Measurements from ENCODE around the gene DLK1.

Gene DLK1

DNA sequence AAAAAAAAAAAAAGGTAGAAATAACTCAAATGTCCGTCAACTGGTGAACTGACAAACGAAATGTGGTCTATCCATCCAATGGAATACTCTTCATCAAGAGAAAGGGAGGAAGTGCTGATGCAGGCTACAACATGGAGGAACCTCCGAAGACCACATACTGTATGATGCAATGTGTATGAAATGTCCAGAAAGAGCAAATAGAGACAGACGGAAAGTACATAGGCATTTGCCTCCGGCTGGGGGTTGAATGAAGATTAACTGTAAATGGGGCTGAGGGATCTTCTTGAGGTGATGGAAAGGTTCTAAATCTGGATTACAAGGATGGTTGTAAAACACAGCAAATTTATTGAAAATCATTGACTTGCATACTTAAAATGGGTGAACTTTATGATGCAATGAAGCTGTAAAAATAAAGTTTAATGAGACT lies 35.4 kb downstream of the DLK1 start:
- H3K36me3 ChIP-seq (ENCODE audit: insufficient read depth, low read length): no peaks in the 10 kb centered on the region
- no peak for DNase-seq (ENCODE audit: low read depth, low spot score)
- no peaks in the 10 kb centered on the region for H3K9me3 ChIP-seq (ENCODE audit: low read depth, low read length)
- H3K27ac ChIP-seq: peak overlapping the region; percentile 74
- no peak overlapping the region for H3K9ac ChIP-seq (ENCODE audit: insufficient read length)
- no peak overlapping the region for H3K4me3 ChIP-seq
- TF ChIP-seq FOXP2 (optimal IDR thresholded peaks at IDR 0.05; ENCODE audit: control extremely low read depth, extremely low read length, insufficient read depth): no peak
- no peak for TF ChIP-seq POLR2AphosphoS5 (IDR thresholded peaks at IDR 0.05; ENCODE audit: borderline replicate concordance, low read depth, low read length)
- no peak for TF ChIP-seq EZH2 (IDR thresholded peaks at IDR 0.05)

DNA sequence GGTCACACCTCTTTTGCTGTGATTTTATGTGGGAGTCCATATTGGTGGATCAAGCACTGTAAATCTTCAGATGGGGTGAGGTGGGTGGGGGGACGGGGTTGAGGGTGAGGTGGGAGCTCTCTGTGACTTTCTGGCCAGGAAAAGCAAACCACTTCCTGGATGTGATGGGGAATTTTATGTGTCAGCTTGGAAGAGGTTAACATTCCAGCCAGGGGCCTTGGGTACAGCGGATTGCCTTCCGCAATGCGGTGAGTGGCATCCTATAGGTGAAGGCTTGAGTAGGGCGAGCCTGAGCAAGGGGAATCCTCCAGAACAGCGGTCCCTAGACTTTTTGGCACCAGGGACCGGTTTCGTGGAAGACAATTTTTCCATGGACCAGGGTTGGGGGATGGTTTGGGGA lies 36.2 kb downstream of the DLK1 start:
- Histone ChIP-seq H3K36me3 (ENCODE audit: insufficient read depth, low read length) (no peaks in the 10 kb centered on the region), H3K27ac (peak overlapping the region; percentile 74; the same call in 1 of the 2 replicates), H3K9ac (ENCODE audit: insufficient read length) (no peak overlapping the region), H3K9me3 (ENCODE audit: low read depth, low read length) (no peaks in the 10 kb centered on the region), H3K4me3 (no peak overlapping the region)
- TF ChIP-seq POLR2AphosphoS5 (IDR thresholded peaks at IDR 0.05; ENCODE audit: borderline replicate concordance, low read depth, low read length) (no peak), EZH2 (IDR thresholded peaks at IDR 0.05) (no peak), FOXP2 (optimal IDR thresholded peaks at IDR 0.05; ENCODE audit: control extremely low read depth, extremely low read length, insufficient read depth) (no peak)
- DNase-seq (ENCODE audit: low read depth, low spot score): no peak

DNA sequence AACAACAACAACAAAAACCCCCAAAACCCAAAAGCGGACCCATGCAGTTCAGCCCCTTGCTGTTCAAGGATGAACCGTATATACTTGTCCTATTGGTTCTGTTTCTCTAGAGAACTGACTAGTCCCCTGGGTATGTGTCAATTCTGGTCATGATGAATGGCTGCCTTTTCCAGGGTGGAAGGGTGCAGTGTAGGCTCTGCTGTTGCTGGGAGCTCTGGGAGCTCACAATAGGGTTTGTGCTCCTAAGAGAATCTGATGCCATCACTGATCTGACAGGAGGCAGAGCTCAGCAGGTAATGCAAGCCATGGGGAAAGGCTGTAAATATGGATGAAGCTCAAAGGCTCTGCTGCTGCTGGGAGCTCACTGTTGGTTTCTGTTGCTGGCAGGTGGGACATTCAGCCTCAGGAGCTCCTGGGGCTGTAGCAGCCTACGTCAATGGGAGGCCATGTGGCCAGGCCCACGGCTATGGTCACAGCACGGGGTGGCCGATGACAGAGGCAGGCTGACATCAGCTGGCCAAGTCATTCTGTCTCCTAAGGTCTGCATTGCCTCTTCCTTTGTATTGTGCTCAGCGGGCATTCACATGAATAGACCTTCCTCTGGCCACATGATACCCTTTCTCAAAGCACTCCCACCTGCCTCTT lies 37.9 kb downstream of the DLK1 start:
- H3K4me3 ChIP-seq: no peak overlapping the region
- TF ChIP-seq FOXP2 (optimal IDR thresholded peaks at IDR 0.05; ENCODE audit: control extremely low read depth, extremely low read length, insufficient read depth) (no peak), POLR2AphosphoS5 (IDR thresholded peaks at IDR 0.05; ENCODE audit: borderline replicate concordance, low read depth, low read length) (no peak), EZH2 (IDR thresholded peaks at IDR 0.05) (no peak)
- no peak for DNase-seq (ENCODE audit: low read depth, low spot score)
- H3K36me3 ChIP-seq (ENCODE audit: insufficient read depth, low read length): no peaks in the 10 kb centered on the region
- H3K9ac ChIP-seq (ENCODE audit: insufficient read length): no peak overlapping the region
- no peaks in the 10 kb centered on the region for H3K9me3 ChIP-seq (ENCODE audit: low read depth, low read length)
- H3K27ac ChIP-seq: no peak overlapping the region

DNA sequence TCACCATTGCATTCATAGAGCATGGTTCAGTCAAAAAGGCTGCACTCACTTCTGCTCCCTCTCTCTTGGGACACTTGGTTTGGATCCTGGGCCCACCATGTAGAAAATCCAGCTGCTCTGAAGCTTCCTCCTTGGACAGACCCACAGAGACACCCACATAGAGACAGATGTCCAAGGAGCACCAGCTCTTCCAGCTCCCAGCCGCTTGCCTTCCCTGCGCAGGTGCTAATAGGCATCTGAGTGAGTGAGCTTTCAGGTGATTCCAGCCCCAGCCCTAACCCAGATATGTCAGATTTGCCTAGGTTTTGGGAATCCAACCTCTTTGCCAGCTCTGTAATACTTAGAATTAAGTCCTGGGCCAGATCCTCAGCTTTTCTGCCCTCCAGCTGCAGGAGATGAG lies 38.6 kb downstream of the DLK1 start:
- no peak overlapping the region for H3K27ac ChIP-seq
- H3K9me3 ChIP-seq (ENCODE audit: low read depth, low read length): no peaks in the 10 kb centered on the region
- no peaks in the 10 kb centered on the region for H3K36me3 ChIP-seq (ENCODE audit: insufficient read depth, low read length)
- DNase-seq (ENCODE audit: low read depth, low spot score): no peak
- TF ChIP-seq EZH2 (IDR thresholded peaks at IDR 0.05) (no peak), POLR2AphosphoS5 (IDR thresholded peaks at IDR 0.05; ENCODE audit: borderline replicate concordance, low read depth, low read length) (no peak)
- no peak overlapping the region for H3K4me3 ChIP-seq
- H3K9ac ChIP-seq (ENCODE audit: insufficient read length): no peak overlapping the region

DNA sequence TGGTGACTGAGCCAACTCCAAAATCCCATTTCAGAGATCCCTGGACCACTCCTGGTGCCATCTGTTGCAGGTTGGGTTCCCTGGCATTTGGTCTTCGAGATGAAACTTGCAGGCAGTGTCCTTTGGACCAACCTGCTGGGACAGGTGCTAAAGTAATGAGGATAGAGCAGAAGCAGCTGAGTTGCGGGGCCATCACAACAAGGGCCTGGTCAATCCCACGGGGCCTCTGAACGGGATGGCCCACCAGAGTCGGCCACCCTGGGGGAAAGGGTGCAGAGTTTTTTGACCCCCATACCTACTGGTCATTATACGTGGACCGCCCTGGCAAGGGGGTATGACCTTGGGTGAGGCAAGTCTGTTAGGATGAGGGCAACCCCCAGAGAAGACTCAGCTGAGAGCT lies 39.3 kb downstream of the DLK1 start:
- no peak overlapping the region for H3K9ac ChIP-seq (ENCODE audit: insufficient read length)
- H3K36me3 ChIP-seq (ENCODE audit: insufficient read depth, low read length): no peaks in the 10 kb centered on the region
- TF ChIP-seq EZH2 (IDR thresholded peaks at IDR 0.05) (no peak), FOXP2 (optimal IDR thresholded peaks at IDR 0.05; ENCODE audit: control extremely low read depth, extremely low read length, insufficient read depth) (no peak), POLR2AphosphoS5 (IDR thresholded peaks at IDR 0.05; ENCODE audit: borderline replicate concordance, low read depth, low read length) (no peak)
- H3K9me3 ChIP-seq (ENCODE audit: low read depth, low read length): no peaks in the 10 kb centered on the region
- DNase-seq (ENCODE audit: low read depth, low spot score): no peak
- H3K4me3 ChIP-seq: no peak overlapping the region
- H3K27ac ChIP-seq: no peak overlapping the region

DNA sequence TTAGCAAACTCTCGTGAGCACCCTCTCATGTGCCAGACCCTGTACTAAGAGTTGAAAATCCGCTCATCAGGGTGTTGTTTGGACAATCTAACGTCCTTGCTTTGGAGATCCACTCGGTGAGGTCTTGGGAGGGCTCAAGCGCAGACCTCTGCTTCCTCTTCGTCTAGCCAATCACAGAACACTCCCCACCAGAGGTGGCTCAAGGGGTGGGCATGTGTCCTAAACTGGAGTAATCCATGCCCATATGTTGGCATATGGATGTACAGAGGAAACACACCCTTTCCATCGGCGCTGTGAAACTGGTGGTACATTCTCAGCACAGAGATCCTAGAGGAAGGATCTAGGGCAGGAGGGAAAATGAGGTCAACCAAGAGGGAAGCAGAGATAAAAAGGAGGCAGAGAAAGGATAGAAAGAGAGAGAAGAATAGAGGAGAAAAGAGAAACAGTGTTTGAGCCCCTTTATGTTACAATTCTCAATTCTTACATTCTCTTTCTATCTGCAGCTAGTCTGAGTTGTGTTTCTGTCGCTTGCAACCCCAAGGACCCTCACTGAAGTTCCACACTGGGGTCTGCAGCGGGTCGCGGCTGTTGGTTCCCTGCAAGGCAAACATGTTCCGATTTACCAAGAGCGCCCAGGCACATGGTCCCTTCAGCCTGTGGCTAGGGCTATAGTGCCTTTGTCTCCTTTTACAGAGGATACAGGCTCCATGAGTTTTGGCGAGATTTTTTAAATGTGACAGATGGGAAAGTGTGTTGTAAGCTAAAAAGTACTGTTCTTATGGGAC lies 40.5 kb downstream of the DLK1 start:
- no peak for TF ChIP-seq FOXP2 (optimal IDR thresholded peaks at IDR 0.05; ENCODE audit: control extremely low read depth, extremely low read length, insufficient read depth)
- Histone ChIP-seq H3K36me3 (ENCODE audit: insufficient read depth, low read length) (no peaks in the 10 kb centered on the region), H3K9ac (ENCODE audit: insufficient read length) (no peak overlapping the region), H3K4me3 (no peak overlapping the region), H3K9me3 (ENCODE audit: low read depth, low read length) (no peaks in the 10 kb centered on the region), H3K27ac (no peak overlapping the region)
- no peak for DNase-seq (ENCODE audit: low read depth, low spot score)

DNA sequence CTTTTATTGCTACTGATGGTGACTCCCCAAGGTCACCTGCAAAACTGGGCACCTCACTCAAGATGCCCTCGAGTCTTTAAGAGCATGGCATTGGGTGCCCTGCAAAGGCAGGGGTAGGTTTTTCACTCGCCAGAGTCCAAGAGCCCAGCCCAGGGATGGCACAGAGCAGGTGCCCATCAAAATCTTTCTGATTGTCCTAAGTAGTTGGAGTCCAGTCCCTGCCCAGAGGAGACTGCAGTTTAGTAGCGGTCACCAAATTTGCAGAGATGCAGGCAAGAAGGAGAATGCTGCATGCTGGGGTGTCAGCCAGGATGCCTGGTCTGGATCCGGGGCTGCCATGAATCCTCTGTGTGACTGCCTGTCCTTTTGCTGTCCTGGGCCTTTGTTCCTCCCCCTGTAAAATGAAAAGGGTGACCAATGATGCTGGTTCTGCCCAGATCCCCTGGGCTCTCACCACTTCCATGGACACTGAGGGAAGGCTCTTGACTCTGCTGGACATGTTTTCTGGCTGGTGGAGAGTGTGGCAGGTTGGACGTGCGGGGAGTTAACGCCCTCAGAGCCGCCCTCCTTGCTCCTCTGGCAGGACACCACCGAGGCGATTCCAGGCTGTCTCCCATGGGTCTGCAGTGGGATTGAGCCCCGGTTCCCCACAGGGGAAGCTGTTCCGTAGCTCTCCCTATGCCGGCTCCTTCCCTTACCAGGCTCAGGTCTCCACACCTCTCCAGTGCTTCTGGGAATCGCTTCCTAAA lies 41.3 kb downstream of the DLK1 start:
- TF ChIP-seq EZH2 (IDR thresholded peaks at IDR 0.05) (no peak), POLR2AphosphoS5 (IDR thresholded peaks at IDR 0.05; ENCODE audit: borderline replicate concordance, low read depth, low read length) (no peak), FOXP2 (optimal IDR thresholded peaks at IDR 0.05; ENCODE audit: control extremely low read depth, extremely low read length, insufficient read depth) (no peak)
- Histone ChIP-seq H3K9ac (ENCODE audit: insufficient read length) (no peak overlapping the region), H3K36me3 (ENCODE audit: insufficient read depth, low read length) (no peaks in the 10 kb centered on the region), H3K9me3 (ENCODE audit: low read depth, low read length) (no peaks in the 10 kb centered on the region), H3K27ac (no peak overlapping the region), H3K4me3 (no peak overlapping the region)
- no peak for DNase-seq (ENCODE audit: low read depth, low spot score)

All from SK-N-MC (cell line).